ENCODE results near the gene TMEM267.
A peak's percentile ranks its signal among the peaks of the same experiment; 100 is the strongest.
"Not testable (repeated sequence)": the region's sequence is repeated elsewhere in the genome, so short reads cannot be mapped to it uniquely, and the experiment has no call there.

The TMEM267 gene

GRCh38 chr5:43483298-43484105 is at the start of gene TMEM267:
Gene TMEM267 (minus strand): TSS chr5:43483865. CDS start chr5:43453969, 29,896 bp downstream.
- DNase-seq: peak; percentile 51 to 76 (median 66)

GRCh38 chr5:43530648-43531047 is 47.0 kb upstream of the TMEM267 start:
- no peak for DNase-seq

GRCh38 chr5:43523662-43524072 is 40.0 kb upstream of the TMEM267 start:
- DNase-seq: no peak

GRCh38 chr5:43520615-43521014 is 37.0 kb upstream of the TMEM267 start:
- DNase-seq: no peak

- no peak for DNase-seq
Measured at GRCh38 chr5:43515678-43516048, 32.0 kb upstream of the TMEM267 start.

- peak; percentile 82 to 92 (median 86) for DNase-seq
Measured at GRCh38 chr5:43514816-43515677, 31.4 kb upstream of the TMEM267 start, which contains the start of gene C5orf34. Gene C5orf34 (minus strand): TSS chr5:43515148. CDS start chr5:43509339, 5,809 bp downstream.

GRCh38 chr5:43514471-43514815 is 30.8 kb upstream of the TMEM267 start:
- peak in 1 of 4 experiments; percentile 20 for DNase-seq

- DNase-seq: no peak
Measured at GRCh38 chr5:43514025-43514424, 30.4 kb upstream of the TMEM267 start.

- not testable (repeated sequence) for DNase-seq
Measured at GRCh38 chr5:43511062-43511461, 27.4 kb upstream of the TMEM267 start.

GRCh38 chr5:43498581-43498980 is 14.9 kb upstream of the TMEM267 start:
- no peak for DNase-seq

- no peak for DNase-seq
Measured at GRCh38 chr5:43497311-43498104, 13.8 kb upstream of the TMEM267 start.

GRCh38 chr5:43491326-43491725 is 7.7 kb upstream of the TMEM267 start:
- no peak for DNase-seq

GRCh38 chr5:43486353-43486752 is 2.7 kb upstream of the TMEM267 start:
- DNase-seq: no peak

- no peak for DNase-seq
Measured at GRCh38 chr5:43485406-43485805, 1.7 kb upstream of the TMEM267 start.

GRCh38 chr5:43484106-43484849 is 613 bp upstream of the TMEM267 start:
- DNase-seq: peak; percentile 67 to 79 (median 78)

GRCh38 chr5:43482490-43483297 is 971 bp downstream of the TMEM267 start:
- no peak for DNase-seq

- DNase-seq: no peak
Measured at GRCh38 chr5:43469671-43470391, 13.8 kb downstream of the TMEM267 start.

GRCh38 chr5:43467100-43467499 is 16.6 kb downstream of the TMEM267 start:
- DNase-seq: no peak

- DNase-seq: not testable (repeated sequence)
Measured at GRCh38 chr5:43465455-43465854, 18.2 kb downstream of the TMEM267 start.

GRCh38 chr5:43461066-43461465 is 22.6 kb downstream of the TMEM267 start:
- no peak for DNase-seq

- no peak for DNase-seq
Measured at GRCh38 chr5:43456556-43456955, 27.1 kb downstream of the TMEM267 start.
